Measurements from ENCODE around the gene CDON. TPM values are rescaled to one million over a fixed set of nuclear protein-coding genes. Genes with fewer than 3 reads are reported as not detected.

Gene CDON
- total and polyA plus RNA-seq, 2 of the 13 experiments (the other 11 are each of a cell fraction or from before 2014, with no cell fraction given) = 9.6 to 12.8 TPM

DNA sequence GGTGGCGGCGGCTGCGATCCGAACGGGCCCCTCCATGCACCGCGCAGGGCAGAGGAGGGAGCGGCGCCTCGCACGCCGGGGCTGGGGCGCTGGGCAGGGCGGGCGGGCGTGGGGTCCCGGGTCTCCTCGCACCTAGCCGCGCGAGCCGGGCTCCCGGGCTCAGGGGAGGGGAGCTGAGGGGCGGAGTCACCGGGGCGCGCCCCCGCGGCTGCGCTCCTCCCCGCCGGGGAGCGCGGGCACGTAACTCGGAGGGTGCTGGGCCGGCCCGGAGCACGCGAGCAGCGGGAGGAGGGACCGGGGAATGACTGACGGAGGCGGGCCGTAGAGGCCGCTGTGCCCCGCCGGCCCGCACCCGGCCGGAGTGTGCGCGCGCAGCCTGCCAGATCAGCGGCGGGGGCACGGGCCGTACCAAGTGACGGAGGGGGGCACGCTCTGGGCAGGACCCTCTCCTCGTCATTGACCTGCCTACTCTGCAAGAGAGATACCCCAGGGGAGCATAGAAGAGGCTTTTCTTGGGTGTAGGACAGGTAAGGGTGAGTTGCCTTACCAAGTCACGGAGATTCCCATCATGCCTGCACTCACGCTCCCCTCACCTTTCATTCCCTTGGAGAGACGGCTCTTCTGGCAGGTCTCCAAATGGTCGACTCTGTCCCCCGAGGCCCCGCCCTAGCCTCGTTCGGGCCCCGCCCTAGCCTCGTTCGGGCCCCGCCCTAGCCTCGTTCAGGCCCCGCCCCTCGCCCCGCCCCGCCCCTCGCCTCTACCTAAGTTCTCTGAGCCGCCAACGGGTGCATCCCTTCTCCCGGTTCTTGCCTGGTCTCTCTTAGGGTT, at the start of gene CDON (continued):
- TF ChIP-seq, protein P1, sequence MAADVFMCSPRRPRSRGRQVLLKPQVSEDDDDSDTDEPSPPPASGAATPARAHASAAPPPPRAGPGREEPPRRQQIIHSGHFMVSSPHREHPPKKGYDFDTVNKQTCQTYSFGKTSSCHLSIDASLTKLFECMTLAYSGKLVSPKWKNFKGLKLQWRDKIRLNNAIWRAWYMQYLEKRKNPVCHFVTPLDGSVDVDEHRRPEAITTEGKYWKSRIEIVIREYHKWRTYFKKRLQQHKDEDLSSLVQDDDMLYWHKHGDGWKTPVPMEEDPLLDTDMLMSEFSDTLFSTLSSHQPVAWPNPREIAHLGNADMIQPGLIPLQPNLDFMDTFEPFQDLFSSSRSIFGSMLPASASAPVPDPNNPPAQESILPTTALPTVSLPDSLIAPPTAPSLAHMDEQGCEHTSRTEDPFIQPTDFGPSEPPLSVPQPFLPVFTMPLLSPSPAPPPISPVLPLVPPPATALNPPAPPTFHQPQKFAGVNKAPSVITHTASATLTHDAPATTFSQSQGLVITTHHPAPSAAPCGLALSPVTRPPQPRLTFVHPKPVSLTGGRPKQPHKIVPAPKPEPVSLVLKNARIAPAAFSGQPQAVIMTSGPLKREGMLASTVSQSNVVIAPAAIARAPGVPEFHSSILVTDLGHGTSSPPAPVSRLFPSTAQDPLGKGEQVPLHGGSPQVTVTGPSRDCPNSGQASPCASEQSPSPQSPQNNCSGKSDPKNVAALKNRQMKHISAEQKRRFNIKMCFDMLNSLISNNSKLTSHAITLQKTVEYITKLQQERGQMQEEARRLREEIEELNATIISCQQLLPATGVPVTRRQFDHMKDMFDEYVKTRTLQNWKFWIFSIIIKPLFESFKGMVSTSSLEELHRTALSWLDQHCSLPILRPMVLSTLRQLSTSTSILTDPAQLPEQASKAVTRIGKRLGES (CRISPR knock-in tag; IDR thresholded peaks at IDR 0.05; ENCODE audit: borderline replicate concordance) = no peak
- TF ChIP-seq ZNF768 (CRISPR knock-in tag; IDR thresholded peaks at IDR 0.05) (no peak), ZNF713 (CRISPR knock-in tag; IDR thresholded peaks at IDR 0.05) (no peak), ZFP91 (CRISPR knock-in tag; IDR thresholded peaks at IDR 0.05; ENCODE audit: borderline replicate concordance) (peak; percentile 41; the same call in 1 of the 2 replicates), EED (CRISPR knock-in tag; IDR thresholded peaks at IDR 0.05) (no peak), HIVEP1 (CRISPR knock-in tag; IDR thresholded peaks at IDR 0.05) (no peak), ZNF383 (CRISPR knock-in tag; IDR thresholded peaks at IDR 0.05; ENCODE audit: borderline replicate concordance) (peak; percentile 76; the same call in 1 of the 2 replicates), ZNF33B (CRISPR knock-in tag; IDR thresholded peaks at IDR 0.05) (no peak), ZNF326 (CRISPR knock-in tag; IDR thresholded peaks at IDR 0.05; ENCODE audit: borderline replicate concordance) (no peak), MLLT10 (CRISPR knock-in tag; IDR thresholded peaks at IDR 0.05) (no peak), ZIK1 (CRISPR knock-in tag; IDR thresholded peaks at IDR 0.05; ENCODE audit: borderline replicate concordance, low read depth) (peak; percentile 60; the same call in 1 of the 2 replicates), HES4 (CRISPR knock-in tag; IDR thresholded peaks at IDR 0.05; ENCODE audit: borderline replicate concordance) (no peak), TRIM24 (CRISPR knock-in tag; IDR thresholded peaks at IDR 0.05) (no peak), PLRG1 (conservative IDR thresholded peaks at IDR 0.05) (no peak)
- TF ChIP-seq, protein P2, sequence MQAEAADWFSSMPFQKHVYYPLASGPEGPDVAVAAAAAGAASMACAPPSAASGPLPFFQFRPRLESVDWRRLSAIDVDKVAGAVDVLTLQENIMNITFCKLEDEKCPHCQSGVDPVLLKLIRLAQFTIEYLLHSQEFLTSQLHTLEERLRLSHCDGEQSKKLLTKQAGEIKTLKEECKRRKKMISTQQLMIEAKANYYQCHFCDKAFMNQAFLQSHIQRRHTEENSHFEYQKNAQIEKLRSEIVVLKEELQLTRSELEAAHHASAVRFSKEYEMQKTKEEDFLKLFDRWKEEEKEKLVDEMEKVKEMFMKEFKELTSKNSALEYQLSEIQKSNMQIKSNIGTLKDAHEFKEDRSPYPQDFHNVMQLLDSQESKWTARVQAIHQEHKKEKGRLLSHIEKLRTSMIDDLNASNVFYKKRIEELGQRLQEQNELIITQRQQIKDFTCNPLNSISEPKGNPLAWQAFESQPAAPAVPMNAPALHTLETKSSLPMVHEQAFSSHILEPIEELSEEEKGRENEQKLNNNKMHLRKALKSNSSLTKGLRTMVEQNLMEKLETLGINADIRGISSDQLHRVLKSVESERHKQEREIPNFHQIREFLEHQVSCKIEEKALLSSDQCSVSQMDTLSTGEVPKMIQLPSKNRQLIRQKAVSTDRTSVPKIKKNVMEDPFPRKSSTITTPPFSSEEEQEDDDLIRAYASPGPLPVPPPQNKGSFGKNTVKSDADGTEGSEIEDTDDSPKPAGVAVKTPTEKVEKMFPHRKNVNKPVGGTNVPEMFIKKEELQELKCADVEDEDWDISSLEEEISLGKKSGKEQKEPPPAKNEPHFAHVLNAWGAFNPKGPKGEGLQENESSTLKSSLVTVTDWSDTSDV (CRISPR knock-in tag; IDR thresholded peaks at IDR 0.05) = 0 out of 2 replicates have a peak, but pooled peaks have one; percentile 18
- TF ChIP-seq, protein P3, sequence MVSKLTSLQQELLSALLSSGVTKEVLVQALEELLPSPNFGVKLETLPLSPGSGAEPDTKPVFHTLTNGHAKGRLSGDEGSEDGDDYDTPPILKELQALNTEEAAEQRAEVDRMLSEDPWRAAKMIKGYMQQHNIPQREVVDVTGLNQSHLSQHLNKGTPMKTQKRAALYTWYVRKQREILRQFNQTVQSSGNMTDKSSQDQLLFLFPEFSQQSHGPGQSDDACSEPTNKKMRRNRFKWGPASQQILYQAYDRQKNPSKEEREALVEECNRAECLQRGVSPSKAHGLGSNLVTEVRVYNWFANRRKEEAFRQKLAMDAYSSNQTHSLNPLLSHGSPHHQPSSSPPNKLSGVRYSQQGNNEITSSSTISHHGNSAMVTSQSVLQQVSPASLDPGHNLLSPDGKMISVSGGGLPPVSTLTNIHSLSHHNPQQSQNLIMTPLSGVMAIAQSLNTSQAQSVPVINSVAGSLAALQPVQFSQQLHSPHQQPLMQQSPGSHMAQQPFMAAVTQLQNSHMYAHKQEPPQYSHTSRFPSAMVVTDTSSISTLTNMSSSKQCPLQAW (CRISPR knock-in tag; IDR thresholded peaks at IDR 0.05) = 0 out of 2 replicates have a peak, but pooled peaks have one; percentile 27

Measured in HepG2 (cell line).